Daoy (cell line): ENCODE results near the gene DNM1. TPM values are rescaled to one million over a fixed set of nuclear protein-coding genes. Genes with fewer than 3 reads are reported as not detected.

Experiments used
- total RNA-seq: library from RNA; depleted of rRNA; stranded (reverse); fragments of >200 nt; shearing (Covaris generic); gene quantifications from 2 replicates; pipeline ENCODE4 v1.2.3, GENCODE V29; 2014; rRNA removed

The DNM1 gene
- total RNA-seq, 1 experiment from 2014 or later: 12.3 TPM

Other genes with a start within 250 kb of the DNM1 start
- gene EEIG1, start 222.4 kb upstream of the DNM1 start, total RNA-seq: 2.9 and 6.3 TPM in 2 replicates
- gene NAIF1, start 136.1 kb upstream of the DNM1 start, total RNA-seq: 19.4 and 25.5 TPM in 2 replicates
- 23.5 and 30.5 TPM in 2 replicates for gene SLC25A25, start 135.1 kb upstream of the DNM1 start, total RNA-seq
- 109 and 136 TPM in 2 replicates for gene PTGES2, start 75.7 kb upstream of the DNM1 start, total RNA-seq
- gene LCN2, start 53.9 kb upstream of the DNM1 start, total RNA-seq: not detected in 2 replicates
- gene BBLN, start 43.1 kb upstream of the DNM1 start, total RNA-seq: 121 and 122 TPM in 2 replicates
- 35.8 and 36.2 TPM in 2 replicates for gene CIZ1, start 11.8 kb upstream of the DNM1 start, total RNA-seq
- gene GOLGA2, start 72.6 kb downstream of the DNM1 start, total RNA-seq: 76.5 and 85.5 TPM in 2 replicates
- gene SWI5, start 72.9 kb downstream of the DNM1 start, total RNA-seq: 72.8 and 93.9 TPM in 2 replicates
- gene TRUB2, start 119.1 kb downstream of the DNM1 start, total RNA-seq: 34.8 and 55.2 TPM in 2 replicates
- 56.6 and 67.4 TPM in 2 replicates for gene COQ4, start 119.5 kb downstream of the DNM1 start, total RNA-seq
- gene SLC27A4, start 137.1 kb downstream of the DNM1 start, total RNA-seq: 24.8 and 33.9 TPM in 2 replicates
- 58.5 and 83.0 TPM in 2 replicates for gene URM1, start 168.0 kb downstream of the DNM1 start, total RNA-seq
- gene CERCAM, start 217.5 kb downstream of the DNM1 start, total RNA-seq: 16.6 and 22.0 TPM in 2 replicates